GM21737 (cell line): ENCODE measurements around the gene NGEF.
"Not testable (repeated sequence)": the region's sequence is repeated elsewhere in the genome, so short reads cannot be mapped to it uniquely, and the experiment has no call there.

ENCODE experiments used
- ATAC-seq: cut with Tn5 transposase; IDR thresholded peaks from one replicate; pipeline ENCODE4 v1.9.1; 2021; ENCODE audit warnings: mild to moderate bottlenecking, moderate library complexity; ENCODE audit not compliant: unreplicated experiment

NGEF gene

DNA sequence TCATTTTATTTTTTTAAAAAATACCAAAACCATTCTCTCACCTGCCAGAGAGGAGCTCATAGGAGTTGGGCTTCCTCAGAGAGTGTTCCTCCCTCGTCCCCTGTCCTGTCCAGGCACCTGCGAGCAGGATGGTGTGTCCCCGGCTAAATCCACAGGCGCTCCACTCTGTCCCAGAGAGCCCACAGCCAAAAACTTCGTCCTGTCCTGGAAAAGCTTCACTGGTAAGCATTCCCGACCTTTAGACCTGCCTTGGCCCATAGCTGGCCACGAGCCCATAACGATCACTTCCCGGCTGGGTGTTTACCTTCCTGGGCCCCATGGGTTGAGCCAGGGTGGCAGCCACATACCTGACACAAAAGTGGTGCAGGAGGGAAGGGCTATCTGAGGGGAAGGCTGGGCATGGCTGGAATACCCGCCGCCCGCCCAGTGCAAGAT lies at the start of gene NGEF:
Gene NGEF, minus strand, starts transcription at position 230 of the 435 bp plus-strand sequence. CDS start 38,366 bp downstream, outside the sequence.
- ATAC-seq: no peak

DNA sequence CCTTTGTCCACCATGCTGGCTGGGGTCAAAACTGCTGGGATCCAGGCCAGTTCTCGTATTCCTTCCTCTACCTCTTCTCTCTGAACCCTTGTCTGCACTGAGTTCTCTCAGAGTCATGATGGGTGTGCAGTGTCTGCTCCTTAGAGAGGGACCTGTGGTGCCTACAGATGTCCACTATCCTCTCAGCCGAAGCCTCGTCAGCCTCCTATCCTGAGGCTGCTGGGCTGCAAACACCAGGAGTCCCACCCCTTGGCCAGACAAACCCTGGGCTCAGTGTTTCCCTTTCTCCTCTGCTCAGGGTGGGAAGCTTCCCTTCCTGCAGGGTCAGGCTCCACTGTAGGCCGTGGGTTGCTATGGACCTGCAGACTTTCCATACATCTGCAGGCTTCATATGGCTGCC lies 49.4 kb upstream of the NGEF start:
- ATAC-seq: no peak

DNA sequence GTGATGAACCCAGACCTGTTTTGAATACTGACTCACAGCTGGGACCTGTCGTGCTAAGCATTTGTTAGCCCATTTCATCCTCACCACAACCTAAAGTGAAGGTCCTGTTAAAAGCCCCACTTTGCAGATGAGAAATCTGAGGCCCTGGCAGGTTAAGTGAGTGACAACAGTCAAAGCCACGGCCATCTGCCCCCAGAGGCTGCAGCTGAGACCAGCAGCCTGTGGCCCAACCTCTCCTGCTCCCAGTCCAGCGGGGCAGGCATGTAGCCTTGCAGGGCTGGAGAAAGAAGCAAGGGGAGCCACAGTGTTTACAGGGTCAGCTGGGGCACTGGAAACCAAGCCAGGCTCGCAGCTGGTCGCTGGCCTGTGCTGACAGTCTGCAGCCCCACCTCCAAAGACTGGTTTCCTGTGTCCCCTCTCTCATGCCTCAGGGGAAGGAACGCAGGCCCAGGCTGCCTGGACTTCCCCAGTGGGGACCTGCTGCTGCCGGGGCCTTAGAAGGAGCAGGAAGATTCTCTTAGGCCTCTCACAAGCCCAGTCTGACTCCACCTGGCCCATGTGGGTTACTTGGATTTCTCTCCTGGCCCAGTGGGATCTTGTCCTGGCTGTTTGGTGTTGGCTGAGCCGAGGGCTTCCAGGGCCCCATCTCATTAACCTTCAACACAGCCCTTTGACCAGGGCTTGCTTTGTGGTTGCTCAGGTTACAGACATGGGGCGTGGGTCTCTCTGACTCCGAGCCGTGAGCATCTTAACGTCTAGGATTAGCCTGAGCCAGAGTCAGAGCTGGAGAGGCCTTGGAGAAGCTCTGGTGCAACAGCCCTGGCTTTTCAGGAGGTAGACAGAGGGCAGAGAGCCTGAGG lies 48.8 kb upstream of the NGEF start:
- ATAC-seq: no peak

DNA sequence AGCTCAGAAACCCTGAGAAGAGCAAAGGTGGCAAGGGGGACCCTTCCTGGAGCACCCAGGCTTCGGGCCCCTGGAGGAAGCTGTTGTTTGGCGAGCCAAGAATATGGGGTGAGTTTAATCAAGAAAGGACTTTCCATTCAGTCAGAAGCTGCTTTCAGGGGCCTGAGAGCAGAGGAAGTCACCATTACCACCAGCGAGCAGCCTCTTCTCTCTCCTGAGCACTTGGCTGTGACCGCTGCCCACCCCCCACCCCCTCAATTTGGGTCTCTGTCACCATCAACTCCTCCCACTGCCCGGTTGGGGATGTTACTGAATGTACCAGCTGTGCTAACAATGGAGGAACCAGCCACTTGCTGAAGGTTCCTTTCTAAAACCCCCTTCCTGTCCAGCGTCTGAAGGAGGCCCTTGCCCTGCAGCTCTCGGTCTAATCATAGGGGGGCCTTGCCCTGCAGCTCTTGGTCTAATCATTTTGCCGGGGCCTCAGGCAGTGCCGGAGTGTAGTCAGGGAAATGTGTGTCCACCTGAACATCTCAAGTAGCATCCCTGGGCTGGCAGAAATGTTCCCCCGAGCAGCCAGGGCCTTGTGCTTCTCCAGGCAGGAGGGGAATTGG lies 48.0 kb upstream of the NGEF start:
- no peak for ATAC-seq

GRCh38 chr2:233060501-233060979 lies 47.5 kb upstream of the NGEF start:
- no peak for ATAC-seq

DNA sequence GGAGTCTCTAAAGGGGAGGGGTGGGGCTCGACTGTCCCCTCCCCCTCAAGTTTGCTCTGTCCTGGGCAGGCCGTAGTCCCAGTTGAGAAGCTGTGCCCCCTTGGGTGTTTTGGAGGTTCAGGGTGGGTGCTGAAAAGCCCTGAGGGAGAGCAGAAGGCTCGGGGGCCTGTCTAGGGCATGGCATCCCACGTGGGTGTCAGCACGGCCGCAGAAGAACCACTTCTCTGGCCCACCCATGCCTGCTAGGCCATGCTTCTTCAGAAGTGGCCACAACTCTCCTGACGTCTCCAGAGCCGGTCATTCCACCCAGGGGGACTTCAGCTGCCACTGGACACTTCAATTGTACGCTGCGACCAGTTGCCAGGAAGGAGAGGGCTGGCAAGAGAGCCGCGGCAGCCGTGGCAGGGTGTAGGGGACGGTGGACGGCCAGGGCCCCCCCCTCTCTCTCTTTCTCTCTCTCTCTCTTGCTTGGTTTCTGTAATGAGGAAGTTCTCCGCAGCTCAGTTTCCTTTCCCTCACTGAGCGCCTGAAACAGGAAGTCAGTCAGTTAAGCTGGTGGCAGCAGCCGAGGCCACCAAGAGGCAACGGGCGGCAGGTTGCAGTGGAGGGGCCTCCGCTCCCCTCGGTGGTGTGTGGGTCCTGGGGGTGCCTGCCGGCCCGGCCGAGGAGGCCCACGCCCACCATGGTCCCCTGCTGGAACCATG lies 46.9 kb upstream of the NGEF start, which contains the start of gene INPP5D:
Gene INPP5D, plus strand, starts transcription at position 546 of the 704 bp plus-strand sequence. Its CDS starts 137 bp downstream, at position 683.
- ATAC-seq: peak; percentile 41

- peak; percentile 3 for ATAC-seq
These were observed 46.4 kb upstream of the NGEF start for GRCh38 chr2:233059547-233059796.

DNA sequence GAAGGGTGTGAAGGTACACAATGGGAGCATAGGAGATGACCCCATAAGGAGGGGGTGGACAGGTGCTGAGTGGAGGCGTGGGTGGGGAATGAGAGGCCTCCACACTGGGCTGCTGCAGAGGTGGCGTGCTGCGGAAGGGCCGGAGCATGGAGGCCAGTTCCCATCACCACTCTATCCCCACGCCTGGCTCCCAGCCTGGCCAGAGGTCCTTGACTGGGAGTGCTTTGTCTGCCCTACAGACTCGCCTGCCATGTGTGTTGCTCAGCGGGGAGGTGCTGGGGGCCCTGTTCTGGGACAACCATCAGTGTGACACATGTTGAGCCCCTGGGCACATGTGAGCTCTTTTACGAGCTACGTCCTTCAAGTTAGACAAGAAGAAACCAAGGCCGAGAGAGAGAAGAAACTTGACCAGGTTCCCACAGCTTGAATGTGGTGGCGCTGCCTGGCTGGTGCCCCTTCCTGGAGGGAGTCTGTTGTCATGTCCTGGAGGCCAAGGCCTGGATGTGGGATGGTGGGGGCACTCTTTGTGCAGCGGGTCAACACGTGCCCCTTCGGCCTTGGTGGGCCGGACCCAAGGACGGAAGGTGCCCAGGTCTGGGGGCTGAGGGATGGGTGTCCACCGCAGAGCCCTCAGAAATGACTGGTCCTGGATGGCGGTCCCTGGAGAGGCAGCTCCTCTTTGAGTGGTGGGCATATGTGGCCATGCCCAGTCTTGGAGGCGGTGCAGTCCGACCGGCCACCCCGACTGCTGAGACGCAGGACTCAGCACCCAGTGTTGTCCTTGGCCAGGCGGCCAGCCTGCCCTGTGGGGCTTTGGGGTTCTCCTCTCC lies 45.9 kb upstream of the NGEF start:
- no peak for ATAC-seq

DNA sequence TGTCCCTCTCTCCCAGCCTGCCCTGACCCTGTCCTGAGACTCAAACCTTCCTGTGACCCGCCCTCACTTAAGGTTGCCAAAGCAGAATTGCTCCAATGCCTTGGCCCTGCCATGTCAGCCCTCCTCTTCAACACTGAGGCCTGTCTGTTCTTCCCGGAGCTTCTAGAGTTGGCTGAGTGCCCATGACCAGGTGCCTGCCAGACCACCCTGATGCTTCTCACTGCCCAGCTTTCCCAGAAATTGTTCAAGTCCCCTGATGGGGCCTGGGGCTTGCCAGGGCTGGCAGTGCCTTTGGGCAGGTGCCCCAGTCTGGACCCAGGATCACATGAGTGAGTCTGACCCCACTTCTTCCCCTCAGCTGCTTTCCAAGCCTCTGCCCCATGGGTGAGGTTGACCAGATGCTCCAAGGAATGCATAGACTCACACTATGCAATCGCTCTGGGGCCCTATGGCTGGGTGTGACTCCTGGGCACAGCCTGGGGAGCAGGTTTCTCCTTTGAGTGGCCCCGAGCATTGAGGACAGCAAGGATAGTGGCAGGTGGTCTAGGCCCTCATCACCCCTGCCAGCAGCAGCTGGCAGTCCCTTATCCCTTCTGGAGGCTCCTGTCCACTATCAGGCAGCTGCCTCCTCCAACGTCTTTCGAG lies 44.0 kb upstream of the NGEF start:
- ATAC-seq: no peak

GRCh38 chr2:233055362-233055761 lies 42.3 kb upstream of the NGEF start:
- no peak for ATAC-seq

DNA sequence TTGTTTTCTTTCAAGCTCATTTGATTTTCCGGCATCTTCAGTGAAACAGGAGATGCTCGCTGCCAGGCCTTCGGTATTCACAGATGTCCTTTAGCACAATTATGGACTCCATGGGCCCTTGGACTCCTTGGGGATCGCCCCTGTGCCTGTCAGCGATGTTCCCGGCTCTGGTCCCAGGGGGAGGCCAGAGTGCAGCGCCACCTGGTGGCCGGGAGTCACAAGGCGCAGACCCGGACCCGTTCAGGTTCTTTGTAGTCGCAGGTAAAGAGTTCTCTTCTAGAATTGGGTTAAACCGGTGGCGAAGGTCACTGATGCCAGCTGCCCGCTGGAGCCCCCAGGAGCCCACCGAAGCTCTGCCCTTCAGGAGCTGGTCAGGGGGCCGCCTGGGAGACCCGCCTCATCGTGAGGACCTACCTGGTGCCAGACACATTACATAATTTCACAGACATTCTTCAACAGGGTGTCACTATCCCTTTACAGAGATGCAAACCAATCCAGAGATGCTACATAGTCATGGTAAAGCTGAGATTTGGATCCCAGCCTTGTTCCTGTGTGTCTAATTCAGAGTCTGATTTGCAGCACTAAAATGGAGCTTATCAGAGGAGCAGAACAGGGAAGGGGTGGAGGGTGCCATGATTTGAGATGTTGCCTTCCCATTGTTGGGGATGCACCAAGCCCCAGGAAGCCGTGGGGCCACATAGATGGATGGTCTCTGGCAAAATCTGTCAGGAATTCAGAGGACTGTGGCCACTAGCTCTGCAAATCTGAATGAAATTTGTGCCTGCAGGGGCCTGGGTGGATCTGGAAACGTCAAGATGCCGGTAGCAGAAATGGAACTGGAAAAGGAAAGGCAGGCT lies 41.1 kb upstream of the NGEF start:
- no peak for ATAC-seq

DNA sequence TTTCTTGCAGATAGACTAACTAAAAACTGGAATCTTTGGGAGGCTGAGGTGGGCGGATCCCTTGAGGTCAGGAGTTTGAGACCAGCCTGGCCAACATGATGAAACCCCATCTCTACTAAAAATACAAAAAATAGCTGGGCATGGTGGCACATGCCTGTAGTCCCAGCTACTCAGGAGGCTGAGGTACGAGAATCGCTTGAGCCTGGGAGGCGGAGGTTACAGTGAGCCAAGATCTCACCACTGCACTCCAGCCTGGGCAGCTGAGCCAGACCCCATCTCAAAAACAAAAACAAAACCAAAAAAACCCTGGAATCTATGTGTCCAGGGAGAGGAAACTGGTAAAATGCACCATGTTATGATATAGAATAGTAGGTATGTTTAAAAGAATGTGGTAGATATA lies 39.5 kb upstream of the NGEF start:
- ATAC-seq: not testable (repeated sequence)

GRCh38 chr2:233051241-233052149 lies 38.4 kb upstream of the NGEF start:
- no peak for ATAC-seq

DNA sequence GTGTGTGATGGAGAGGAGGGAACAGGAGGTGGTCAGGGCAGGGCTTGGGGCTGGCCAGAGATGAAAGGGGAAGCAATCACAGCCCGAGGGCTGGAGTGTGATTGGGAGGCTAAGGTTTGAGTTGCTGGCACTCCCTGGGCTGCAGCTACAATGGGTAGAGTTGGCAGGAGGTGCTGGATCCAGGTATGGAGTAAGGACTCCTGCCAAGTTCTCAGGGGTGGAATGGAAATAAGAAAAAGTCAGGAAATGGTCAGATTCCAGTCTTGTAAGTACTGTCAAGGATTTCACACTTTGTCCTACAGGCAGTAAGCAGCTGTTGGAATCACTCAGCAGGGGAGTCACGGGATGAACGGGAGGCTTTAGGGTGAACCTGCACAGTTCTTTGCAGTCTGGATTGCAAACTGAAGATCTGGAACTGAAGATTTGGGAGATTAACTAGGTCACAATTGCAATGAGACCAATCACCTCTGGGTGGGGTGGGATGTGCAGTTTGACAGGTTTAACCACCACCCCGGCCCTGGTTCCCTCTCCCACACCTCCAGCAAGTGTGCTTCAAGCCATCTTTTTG lies 36.2 kb upstream of the NGEF start:
- ATAC-seq: no peak

DNA sequence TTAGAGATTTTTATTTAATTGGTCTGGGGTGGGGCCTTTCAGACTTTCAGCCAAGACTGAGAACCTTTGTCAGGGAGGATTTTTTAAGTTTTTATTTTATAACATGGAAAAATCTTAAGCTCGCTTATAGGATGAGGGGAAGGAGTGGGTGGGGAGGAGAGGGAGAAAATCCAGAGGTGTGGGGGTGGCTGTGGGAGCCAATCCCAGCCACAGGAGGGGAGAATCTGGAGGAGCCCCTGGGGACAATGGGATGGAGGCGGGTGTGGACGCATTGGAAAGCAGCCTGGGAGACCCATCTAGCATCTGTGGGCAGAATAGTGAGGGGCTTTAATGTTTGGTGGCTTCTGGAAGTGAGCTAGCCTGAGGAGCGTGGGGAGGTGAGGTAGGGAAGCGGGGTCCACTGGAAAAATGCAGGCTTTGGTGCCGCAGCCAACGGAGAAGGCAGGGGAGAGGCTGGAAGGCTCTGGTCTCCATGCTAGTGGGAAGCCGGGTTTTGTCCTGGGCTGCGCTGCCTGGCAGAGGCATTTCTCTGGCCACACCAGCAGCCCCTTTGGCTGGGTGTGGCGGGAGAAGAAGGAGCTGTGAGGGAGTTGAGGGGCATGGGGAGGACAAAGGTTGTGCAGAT lies 35.6 kb upstream of the NGEF start:
- no peak for ATAC-seq

DNA sequence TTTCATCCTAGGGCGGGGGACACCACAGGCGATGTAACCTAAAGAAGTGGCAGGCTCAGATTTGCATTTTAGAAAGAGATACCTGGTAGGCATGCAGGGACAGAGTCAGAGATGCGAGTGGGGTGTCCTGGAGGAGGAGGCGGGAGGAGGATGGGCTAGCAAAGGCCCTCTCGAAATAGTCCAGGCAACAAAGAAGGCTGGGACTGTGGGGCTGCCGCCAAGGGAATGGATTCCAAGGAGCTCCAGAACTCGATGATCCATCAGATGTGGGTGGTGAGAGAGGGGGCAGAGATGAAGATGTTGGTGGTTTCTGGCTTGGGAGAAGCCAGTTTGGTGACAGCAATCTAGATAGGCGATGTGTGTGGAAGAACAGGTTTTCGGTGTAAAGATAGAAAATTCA lies 34.6 kb upstream of the NGEF start:
- no peak for ATAC-seq

GRCh38 chr2:233047206-233047605 lies 34.1 kb upstream of the NGEF start:
- no peak for ATAC-seq
